MM.1S (cell line): ENCODE results near the gene LOXHD1.

ENCODE experiments used
- DNase-seq: peaks from one replicate; pipeline ENCODE4 v3.0.0-alpha.2; 2015
- H2AFZ ChIP-seq: fragments of 300-600 bp; sonication (generic); 2 replicates; pipeline ENCODE4 v1.6.0; 2016; ENCODE audit warnings: antibody characterized with exemption, low read length
- H3F3A ChIP-seq: fragments of 300-600 bp; sonication (generic); 2 replicates; pipeline ENCODE4 v1.6.1; 2016; ENCODE audit warnings: mild to moderate bottlenecking, antibody characterized with exemption, low read length, moderate library complexity, mixed read lengths; ENCODE audit not compliant: insufficient read depth
- H3K27ac ChIP-seq: fragments of 300-600 bp; sonication (generic); 2 replicates; pipeline ENCODE4 v1.5.1; 2016; ENCODE audit warnings: mild to moderate bottlenecking, low read length
- H3K27me3 ChIP-seq: fragments of 300-600 bp; sonication (generic); replicated peaks from 2 replicates; pipeline ENCODE4 v1.6.0; 2016; ENCODE audit warnings: low read length; ENCODE audit not compliant: insufficient read depth
- H3K36me3 ChIP-seq: fragments of 300-600 bp; sonication (generic); replicated peaks from 2 replicates; pipeline ENCODE4 v1.6.1; 2016; ENCODE audit warnings: mild to moderate bottlenecking, low read length, mixed read lengths; ENCODE audit not compliant: insufficient read depth
- H3K4me1 ChIP-seq: fragments of 300-600 bp; sonication (generic); 2 replicates; pipeline ENCODE4 v1.6.1; 2016; ENCODE audit warnings: low read length, mixed read lengths
- H3K4me2 ChIP-seq: fragments of 300-600 bp; sonication (generic); 2 replicates; pipeline ENCODE4 v1.6.0; 2016; ENCODE audit warnings: low read depth, low read length
- H3K4me3 ChIP-seq: fragments of 300-600 bp; sonication (generic); 2 replicates; pipeline ENCODE4 v1.5.1; 2016; ENCODE audit warnings: low read length, mixed read lengths
- H3K79me2 ChIP-seq: fragments of 300-600 bp; sonication (generic); 2 replicates; pipeline ENCODE4 v1.6.1; 2016; ENCODE audit warnings: mixed run types, low read length, mixed read lengths
- H3K9ac ChIP-seq: fragments of 300-600 bp; sonication (generic); 2 replicates; pipeline ENCODE4 v1.6.1; 2016; ENCODE audit warnings: low read length, mixed read lengths
- H3K9me2 ChIP-seq: fragments of 300-600 bp; sonication (generic); replicated peaks from 2 replicates; pipeline ENCODE4 v1.6.1; 2016; ENCODE audit warnings: mild to moderate bottlenecking, low read length, mixed read lengths; ENCODE audit not compliant: insufficient read depth
- H3K9me3 ChIP-seq: fragments of 300-600 bp; sonication (generic); replicated peaks from 2 replicates; pipeline ENCODE4 v1.6.1; 2016; ENCODE audit warnings: mild to moderate bottlenecking, low read length, mixed read lengths; ENCODE audit not compliant: insufficient read depth
- H4K20me1 ChIP-seq: fragments of 300-600 bp; sonication (generic); 2 replicates; pipeline ENCODE4 v1.6.1; 2016; ENCODE audit warnings: mild to moderate bottlenecking, low read length, moderate library complexity, mixed read lengths; ENCODE audit not compliant: insufficient read depth
- CTCF ChIP-seq: fragments of 300-600 bp; sonication (generic); IDR thresholded peaks from 2 replicates; pipeline ENCODE4 v1.5.1; 2016; ENCODE audit warnings: antibody characterized with exemption, low read length, mixed read lengths
- EZH2 ChIP-seq: fragments of 300-600 bp; sonication (generic); optimal IDR thresholded peaks from 2 replicates; pipeline ENCODE3; 2017; ENCODE audit warnings: low read depth, mild to moderate bottlenecking, antibody characterized with exemption, low read length, mixed read lengths
- EZH2phosphoT487 ChIP-seq: fragments of 300-600 bp; sonication (generic); IDR thresholded peaks from 2 replicates; pipeline ENCODE4 v1.6.1; 2018; ENCODE audit warnings: antibody characterized with exemption, low read length

LOXHD1 gene

DNA sequence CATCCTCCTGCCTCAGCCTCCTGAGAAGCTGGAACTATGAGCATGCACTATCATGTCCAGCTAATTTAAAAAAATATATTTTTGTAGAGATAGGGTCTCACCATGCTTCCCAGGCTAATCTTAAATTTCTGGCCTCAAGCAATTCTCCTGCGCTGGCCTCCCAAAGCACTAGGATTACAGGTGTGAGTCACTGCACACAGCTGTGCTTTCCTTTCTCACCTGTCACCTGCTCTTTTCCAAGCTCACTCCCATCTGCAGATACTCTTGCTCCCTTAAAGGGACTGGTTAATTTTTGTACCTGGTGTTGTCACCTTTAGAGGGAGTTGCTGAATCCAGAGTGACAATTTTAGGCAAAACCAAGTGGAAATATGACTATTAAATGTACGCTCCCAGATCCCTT is 178.2 kb downstream of the LOXHD1 start:
- Histone ChIP-seq H3K4me2 (no peak overlapping the region), H3K4me3 (no peak overlapping the region)
- DNase-seq, result no peak

DNA sequence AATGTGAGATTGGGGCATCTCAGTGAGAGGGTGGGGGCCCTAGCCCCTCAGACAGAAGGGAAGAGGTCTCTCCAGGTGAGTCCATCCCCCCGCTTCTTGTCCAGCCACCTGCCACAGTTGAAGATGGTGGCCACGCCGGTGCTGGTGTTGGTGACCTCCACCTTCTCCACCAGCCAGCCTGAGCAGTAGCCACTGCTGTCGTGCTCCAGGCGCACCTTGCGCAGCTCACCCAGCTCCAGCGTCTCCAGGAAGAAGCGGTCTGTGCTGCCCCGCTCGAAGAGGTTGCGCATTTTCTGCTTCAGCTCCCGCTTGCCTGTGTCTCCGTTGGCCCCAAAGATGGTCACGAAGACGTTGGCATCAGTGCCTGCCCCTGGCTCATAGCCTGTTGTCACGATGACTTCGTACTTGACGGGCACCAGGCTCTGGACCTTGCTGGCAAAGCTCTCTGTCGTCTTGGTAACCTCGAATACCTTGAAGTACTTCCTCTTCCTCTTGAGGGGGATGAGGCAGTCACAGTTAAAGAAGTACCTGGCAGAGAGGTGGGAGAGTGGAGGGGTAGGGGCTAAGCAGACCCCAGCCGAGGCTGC is 179.5 kb downstream of the LOXHD1 start:
- Histone ChIP-seq H3K27ac (no peak overlapping the region), H3K4me3 (no peak overlapping the region), H4K20me1 (no peaks in the 10 kb centered on the region), H2AFZ (no peak overlapping the region), H3K27me3 (no peaks in the 10 kb centered on the region), H3F3A (0 out of 2 replicates have a peak, but pooled peaks cover 4% of the 10 kb centered on the region), H3K4me1 (peaks cover 22% of the 10 kb centered on the region), H3K4me2 (no peak overlapping the region), H3K9me2 (no peaks in the 10 kb centered on the region), H3K9ac (no peak overlapping the region), H3K79me2 (no peaks in the 10 kb centered on the region), H3K9me3 (no peaks in the 10 kb centered on the region), H3K36me3 (no peaks in the 10 kb centered on the region)
- DNase-seq, result no peak
- TF ChIP-seq EZH2 (no peak), EZH2phosphoT487 (no peak), CTCF (no peak)

More for the DNA sequence above, 178.2 kb downstream of the LOXHD1 start:
- Histone ChIP-seq H3K27ac (no peak overlapping the region), H3K36me3 (no peaks in the 10 kb centered on the region), H3K9ac (no peak overlapping the region), H4K20me1 (no peaks in the 10 kb centered on the region), H3F3A (0 out of 2 replicates have a peak, but pooled peaks cover 4% of the 10 kb centered on the region), H3K9me2 (no peaks in the 10 kb centered on the region), H2AFZ (no peak overlapping the region), H3K79me2 (no peaks in the 10 kb centered on the region), H3K4me1 (peaks cover 22% of the 10 kb centered on the region), H3K9me3 (no peaks in the 10 kb centered on the region), H3K27me3 (no peaks in the 10 kb centered on the region)
- TF ChIP-seq EZH2phosphoT487, result no peak

DNA sequence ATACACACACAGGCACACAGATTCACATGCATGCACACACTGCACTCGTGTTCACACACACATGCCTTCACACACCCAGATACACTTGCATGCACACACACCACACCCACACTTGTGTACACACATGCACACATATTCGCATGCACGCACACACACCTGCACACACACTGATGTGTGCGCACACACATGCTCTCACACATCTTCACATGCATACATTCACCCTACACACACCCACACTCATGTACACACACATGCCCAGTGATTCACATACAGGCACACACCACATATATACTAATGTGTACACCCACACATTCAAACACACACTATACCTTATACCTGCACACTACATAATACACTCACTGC is 181.6 kb downstream of the LOXHD1 start:
- Histone ChIP-seq H2AFZ (no peak overlapping the region), H3K9me3 (no peaks in the 10 kb centered on the region), H4K20me1 (no peaks in the 10 kb centered on the region), H3K9ac (no peak overlapping the region), H3K4me1 (peaks cover 16% of the 10 kb centered on the region), H3K4me2 (peak overlapping the region; percentile 41; the same call in 1 of the 2 replicates), H3F3A (0 out of 2 replicates have a peak, but pooled peaks cover 4% of the 10 kb centered on the region), H3K27me3 (no peaks in the 10 kb centered on the region), H3K4me3 (no peak overlapping the region), H3K9me2 (no peaks in the 10 kb centered on the region), H3K79me2 (no peaks in the 10 kb centered on the region), H3K27ac (peak overlapping the region; percentile 52; the same call in 1 of the 2 replicates), H3K36me3 (no peaks in the 10 kb centered on the region)
- TF ChIP-seq CTCF (no peak), EZH2phosphoT487 (no peak), EZH2 (no peak)
- DNase-seq, result no peak
